HEK293 (cell line): ENCODE data around the gene SPARC.

Experiments
- CTCF ChIA-PET: fragments of 350-600 bp; formaldehyde crosslinking; extraction: SDS; loops from one replicate; lab custom pipeline; 2021; ENCODE audit warnings: antibody characterized with exemption; lab: Yijun Ruan, JAX
- POLR2A ChIA-PET: fragments of 300-600 bp; formaldehyde crosslinking; extraction: SDS; loops from one replicate; lab custom pipeline; 2020; ENCODE audit warnings: antibody characterized with exemption, inconsistent platforms; lab: Yijun Ruan, JAX
- H3K27ac ChIP-seq: fragments of 200-500 bp; sonication (Bioruptor generic); 2 replicates; pipeline ENCODE4 v1.5.1; 2014; ENCODE audit warnings: low read depth, low read length, control low read depth, inconsistent platforms; ENCODE audit errors: extremely low read depth
- H3K36me3 ChIP-seq, 2 experiments: fragments of 200-500 bp in 1 of 2; sonication (Bioruptor generic) in 1 of 2; 1 replicate in 1 of 2; 2 replicates in 1 of 2; pipeline ENCODE4 v1.5.1; 2014 to 2017; ENCODE audit warnings: inconsistent platforms in 2 of 2, low read length in 2 of 2; ENCODE audit not compliant: control insufficient read depth in 2 of 2, insufficient read depth in 1 of 2
- H3K4me1 ChIP-seq: fragments of 200-500 bp; sonication (Bioruptor generic); 2 replicates; pipeline ENCODE4 v1.5.1; 2014; ENCODE audit warnings: mild to moderate bottlenecking, low read length, inconsistent platforms; ENCODE audit not compliant: control insufficient read depth, insufficient read depth
- H3K4me3 ChIP-seq: 2 replicates; pipeline ENCODE4 v1.5.1; 2011; ENCODE audit warnings: low read depth, mild to moderate bottlenecking, control low read depth, low read length, moderate library complexity
- H3K9me3 ChIP-seq: fragments of 200-500 bp; sonication (Bioruptor generic); 2 replicates; pipeline ENCODE4 v1.5.1; 2014; ENCODE audit warnings: low read depth, low read length, inconsistent platforms; ENCODE audit not compliant: control insufficient read depth, insufficient read depth
- PRDM6 ChIP-seq: fragments of 450-650 bp; formaldehyde crosslinking; IDR thresholded peaks from 2 replicates; pipeline ENCODE4 v1.5.1; 2017; ENCODE audit warnings: missing biosample characterization, missing genetic modification characterization
- SP3 ChIP-seq: fragments of 450-650 bp; formaldehyde crosslinking; IDR thresholded peaks from 2 replicates; pipeline ENCODE4 v1.5.1; 2016; ENCODE audit warnings: missing biosample characterization, missing genetic modification characterization
- ZIC2 ChIP-seq: fragments of 450-650 bp; formaldehyde crosslinking; IDR thresholded peaks from 2 replicates; pipeline ENCODE4 v1.5.1; 2016; ENCODE audit warnings: missing biosample characterization, missing genetic modification characterization
- ZNF148 ChIP-seq: fragments of 450-650 bp; formaldehyde crosslinking; IDR thresholded peaks from 2 replicates; pipeline ENCODE4 v1.5.0; 2017; ENCODE audit warnings: missing biosample characterization, missing genetic modification characterization, borderline replicate concordance
- ZNF18 ChIP-seq: fragments of 450-650 bp; formaldehyde crosslinking; IDR thresholded peaks from 2 replicates; pipeline ENCODE4 v1.5.1; 2016; ENCODE audit warnings: missing biosample characterization, missing genetic modification characterization
- ZNF184 ChIP-seq: fragments of 450-650 bp; IDR thresholded peaks from 2 replicates; pipeline ENCODE4 v1.5.1; 2018; ENCODE audit warnings: missing biosample characterization, mild to moderate bottlenecking, missing genetic modification characterization
- ZNF214 ChIP-seq: fragments of 450-650 bp; formaldehyde crosslinking; IDR thresholded peaks from 2 replicates; pipeline ENCODE4 v1.5.1; 2017; ENCODE audit warnings: missing biosample characterization, mild to moderate bottlenecking, missing genetic modification characterization, borderline replicate concordance
- ZNF23 ChIP-seq: fragments of 450-650 bp; formaldehyde crosslinking; IDR thresholded peaks from 2 replicates; pipeline ENCODE4 v1.5.1; 2016; ENCODE audit warnings: missing biosample characterization, missing genetic modification characterization, borderline replicate concordance
- ZNF391 ChIP-seq: fragments of 450-650 bp; formaldehyde crosslinking; IDR thresholded peaks from 2 replicates; pipeline ENCODE4 v1.5.1; 2016; ENCODE audit warnings: low read depth, missing biosample characterization, missing genetic modification characterization, borderline replicate concordance
- ZNF548 ChIP-seq: fragments of 450-650 bp; formaldehyde crosslinking; IDR thresholded peaks from 2 replicates; pipeline ENCODE4 v1.5.1; 2016; ENCODE audit warnings: missing biosample characterization, missing genetic modification characterization
- ZNF555 ChIP-seq: fragments of 450-650 bp; formaldehyde crosslinking; conservative IDR thresholded peaks from 2 replicates; pipeline ENCODE4 v1.5.1; 2017; ENCODE audit warnings: missing biosample characterization, mild to moderate bottlenecking, missing genetic modification characterization, inconsistent platforms
- ZNF596 ChIP-seq: fragments of 450-650 bp; IDR thresholded peaks from 2 replicates; pipeline ENCODE4 v1.5.0; 2018; ENCODE audit warnings: missing biosample characterization, mild to moderate bottlenecking, missing genetic modification characterization, moderate library complexity
- ZNF660 ChIP-seq: fragments of 450-650 bp; IDR thresholded peaks from 2 replicates; pipeline ENCODE4 v1.5.1; 2018; ENCODE audit warnings: missing biosample characterization, mild to moderate bottlenecking, missing genetic modification characterization
- ZNF701 ChIP-seq: fragments of 450-650 bp; formaldehyde crosslinking; IDR thresholded peaks from 2 replicates; pipeline ENCODE4 v1.5.1; 2016; ENCODE audit warnings: missing biosample characterization, missing genetic modification characterization
- ZNF776 ChIP-seq: fragments of 450-650 bp; formaldehyde crosslinking; IDR thresholded peaks from 2 replicates; pipeline ENCODE4 v1.5.0; 2017; ENCODE audit warnings: missing biosample characterization, missing genetic modification characterization, borderline replicate concordance
- ZNF785 ChIP-seq: fragments of 450-650 bp; formaldehyde crosslinking; IDR thresholded peaks from 2 replicates; pipeline ENCODE4 v1.5.1; 2016; ENCODE audit warnings: missing biosample characterization, missing genetic modification characterization
- ZSCAN30 ChIP-seq: fragments of 450-650 bp; IDR thresholded peaks from 2 replicates; pipeline ENCODE4 v1.5.1; 2018; ENCODE audit warnings: missing biosample characterization, mild to moderate bottlenecking, missing genetic modification characterization, moderate library complexity

The SPARC gene

GRCh38 chr5:151678713-151679112, 8.0 kb downstream of the SPARC start:
- POLR2A ChIA-PET = interaction anchor here (0.8 kb wide), 1 partner anchor 8 kb away, joined by 3 read pairs; the partner anchor contains the start of gene SPARC

GRCh38 chr5:151677776-151678545, 8.8 kb downstream of the SPARC start:
- H3K27ac ChIP-seq = no peak overlapping the region
- TF ChIP-seq ZNF184 (no peak), ZNF785 (no peak)
- H3K4me1 ChIP-seq = peaks cover 2% of the 10 kb centered on the region; the same call in 1 of the 2 replicates
- H3K4me3 ChIP-seq = no peak overlapping the region
- CTCF ChIA-PET = no interaction called here
- no peaks in the 10 kb centered on the region for H3K9me3 ChIP-seq
- POLR2A ChIA-PET = interaction anchor here (0.8 kb wide), 1 partner anchor 9 kb away, joined by 3 read pairs; the partner anchor contains the start of gene SPARC
- H3K36me3 ChIP-seq = peaks cover 0 to 35% of the 10 kb centered on the region in 2 experiments; a peak in 2 of 3 replicates

More at GRCh38 chr5:151678713-151679112, 8.0 kb downstream of the SPARC start:
- Histone ChIP-seq H3K9me3 (no peaks in the 10 kb centered on the region), H3K36me3 (peaks cover 0 to 34% of the 10 kb centered on the region in 2 experiments; a peak in 2 of 3 replicates), H3K27ac (no peak overlapping the region), H3K4me1 (peaks cover 2% of the 10 kb centered on the region; the same call in 1 of the 2 replicates), H3K4me3 (no peak overlapping the region)
- TF ChIP-seq ZNF555 (no peak), ZNF776 (no peak), ZNF18 (no peak)
- CTCF ChIA-PET = interaction anchor here (0.9 to 1.7 kb wide), 2 partner anchors 20 to 31 kb away, joined by 3 to 8 read pairs; no protein-coding TSS in a partner anchor

DNA sequence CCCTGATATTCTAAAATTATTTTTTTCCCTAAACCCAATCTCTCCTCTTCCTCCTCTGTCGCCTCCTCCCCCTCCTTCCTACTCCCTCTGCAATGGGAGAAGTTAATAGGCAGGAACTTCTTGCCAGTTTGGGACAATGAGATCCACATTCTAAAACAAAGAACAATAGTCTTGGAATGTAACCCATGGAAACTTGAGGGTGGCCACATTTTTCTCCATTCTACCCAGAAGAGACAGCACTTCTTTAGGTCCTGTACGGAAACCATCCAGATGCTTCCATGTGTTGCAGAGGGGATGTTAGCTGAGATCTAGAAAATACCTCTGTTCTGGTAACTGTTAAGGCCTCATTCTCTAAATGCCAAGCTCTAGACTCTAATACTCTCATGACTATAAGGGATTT, 10.0 kb downstream of the SPARC start:
- H3K27ac ChIP-seq = no peak overlapping the region
- TF ChIP-seq ZNF596 (tag by site-specific recombination) (no peak), ZSCAN30 (tag by site-specific recombination) (no peak), ZNF548 (tag by site-specific recombination) (no peak), PRDM6 (no peak), ZNF391 (tag by site-specific recombination) (no peak), SP3 (tag by site-specific recombination) (no peak), ZNF214 (tag by site-specific recombination) (no peak), ZIC2 (tag by site-specific recombination) (no peak), ZNF148 (tag by site-specific recombination) (no peak), ZNF23 (no peak), ZNF660 (tag by site-specific recombination) (no peak), ZNF701 (tag by site-specific recombination) (no peak)
- H3K4me3 ChIP-seq = no peak overlapping the region
- H3K9me3 ChIP-seq = no peaks in the 10 kb centered on the region
- POLR2A ChIA-PET = no interaction called here
- H3K4me1 ChIP-seq = peaks cover 2% of the 10 kb centered on the region; the same call in 1 of the 2 replicates
- CTCF ChIA-PET = interaction anchor here (0.6 kb wide), 1 partner anchor 53 kb away, joined by 4 read pairs; no protein-coding TSS in a partner anchor
- H3K36me3 ChIP-seq = peaks cover 0 to 43% of the 10 kb centered on the region in 2 experiments; a peak in 2 of 3 replicates
